Measurements from ENCODE around the gene RIPOR2.

RIPOR2 gene

DNA sequence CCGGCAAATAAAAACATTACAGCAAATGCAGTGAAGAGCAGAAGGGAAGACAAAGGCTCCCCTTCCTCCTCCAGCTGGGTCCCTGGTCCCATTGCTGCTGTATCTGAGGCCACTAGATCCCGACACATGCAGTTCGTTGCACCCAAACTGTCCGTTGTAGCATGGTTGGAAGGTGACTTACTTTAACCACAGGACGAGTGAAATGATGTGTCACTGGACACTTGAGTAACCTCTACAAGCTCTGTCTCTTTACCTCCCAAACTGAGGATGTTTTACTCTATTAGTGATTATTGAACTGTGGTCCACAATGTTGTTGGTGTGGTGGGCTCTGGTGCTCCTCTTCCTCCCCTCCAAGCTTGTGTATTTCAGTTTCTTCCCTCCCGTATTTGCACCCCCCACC lies 90.9 kb downstream of the RIPOR2 start:
- Histone ChIP-seq H3K4me3 (ENCODE audit: low read depth, low read length) (no peak overlapping the region), H3K36me3 (replicated peaks) (no peaks in the 10 kb centered on the region), H3K27ac (no peak overlapping the region), H3K27me3 (replicated peaks) (no peaks in the 10 kb centered on the region)
- TF ChIP-seq, protein P1, sequence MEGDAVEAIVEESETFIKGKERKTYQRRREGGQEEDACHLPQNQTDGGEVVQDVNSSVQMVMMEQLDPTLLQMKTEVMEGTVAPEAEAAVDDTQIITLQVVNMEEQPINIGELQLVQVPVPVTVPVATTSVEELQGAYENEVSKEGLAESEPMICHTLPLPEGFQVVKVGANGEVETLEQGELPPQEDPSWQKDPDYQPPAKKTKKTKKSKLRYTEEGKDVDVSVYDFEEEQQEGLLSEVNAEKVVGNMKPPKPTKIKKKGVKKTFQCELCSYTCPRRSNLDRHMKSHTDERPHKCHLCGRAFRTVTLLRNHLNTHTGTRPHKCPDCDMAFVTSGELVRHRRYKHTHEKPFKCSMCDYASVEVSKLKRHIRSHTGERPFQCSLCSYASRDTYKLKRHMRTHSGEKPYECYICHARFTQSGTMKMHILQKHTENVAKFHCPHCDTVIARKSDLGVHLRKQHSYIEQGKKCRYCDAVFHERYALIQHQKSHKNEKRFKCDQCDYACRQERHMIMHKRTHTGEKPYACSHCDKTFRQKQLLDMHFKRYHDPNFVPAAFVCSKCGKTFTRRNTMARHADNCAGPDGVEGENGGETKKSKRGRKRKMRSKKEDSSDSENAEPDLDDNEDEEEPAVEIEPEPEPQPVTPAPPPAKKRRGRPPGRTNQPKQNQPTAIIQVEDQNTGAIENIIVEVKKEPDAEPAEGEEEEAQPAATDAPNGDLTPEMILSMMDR (IDR thresholded peaks at IDR 0.05; ENCODE audit: low read depth, low read length, missing control alignments): no peak
- no peak for DNase-seq
- in situ Hi-C loops (cut with HindIII; ENCODE audit: low pct_ligation_motif_present, low sequenced_read_pairs): no loop called here

DNA sequence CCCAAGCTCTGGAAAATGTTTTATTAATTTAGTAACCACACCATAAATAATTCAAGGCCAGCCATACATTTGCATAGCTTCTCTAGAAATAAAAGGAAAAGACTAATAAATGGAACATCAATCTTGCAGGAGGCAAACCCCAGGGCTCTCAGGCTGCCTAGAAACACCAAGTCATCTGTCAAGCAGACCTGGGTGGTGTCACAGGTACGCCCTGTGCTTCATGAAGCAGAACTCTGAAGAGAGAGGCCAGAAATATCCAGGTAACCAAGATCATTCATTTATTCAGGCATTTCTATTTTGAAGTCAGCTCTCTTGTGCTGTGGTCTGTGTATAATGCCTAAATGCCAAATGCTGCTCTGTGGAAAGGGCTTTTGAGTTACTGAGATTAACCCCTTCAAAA lies 91.7 kb downstream of the RIPOR2 start:
- Histone ChIP-seq H3K36me3 (replicated peaks) (no peaks in the 10 kb centered on the region), H3K27ac (no peak overlapping the region), H3K4me3 (ENCODE audit: low read depth, low read length) (no peak overlapping the region), H3K27me3 (replicated peaks) (no peaks in the 10 kb centered on the region)
- in situ Hi-C loops (cut with HindIII; ENCODE audit: low pct_ligation_motif_present, low sequenced_read_pairs): no loop called here
- DNase-seq: no peak
- TF ChIP-seq, protein P1 (IDR thresholded peaks at IDR 0.05; ENCODE audit: low read depth, low read length, missing control alignments): no peak

GRCh38 chr6:24840187-24840586 lies 95.6 kb downstream of the RIPOR2 start:
- H3K36me3 ChIP-seq (replicated peaks): no peaks in the 10 kb centered on the region
- no peak overlapping the region for H3K27ac ChIP-seq
- in situ Hi-C loops (cut with HindIII; ENCODE audit: low pct_ligation_motif_present, low sequenced_read_pairs): no loop called here

DNA sequence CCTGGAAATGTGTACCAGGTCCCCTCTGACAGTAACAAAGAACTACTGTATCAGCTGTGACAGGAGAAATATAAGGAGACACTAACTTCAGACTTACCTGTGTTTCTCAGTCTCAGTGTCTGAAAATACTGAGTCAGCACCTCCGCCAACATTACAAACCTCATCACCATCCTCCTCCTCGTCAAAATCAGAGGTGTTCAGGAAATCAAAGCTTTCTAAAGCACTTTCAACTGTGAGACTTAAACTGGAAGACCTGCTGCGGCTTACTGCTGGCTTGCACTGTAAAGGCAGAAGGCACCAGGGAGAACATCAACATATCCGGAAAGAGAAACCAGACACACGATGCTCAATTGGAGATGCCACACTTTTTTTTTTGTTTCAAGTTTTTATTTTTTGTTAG lies 96.8 kb downstream of the RIPOR2 start:
- no peaks in the 10 kb centered on the region for H3K27me3 ChIP-seq (replicated peaks)
- no peak overlapping the region for H3K27ac ChIP-seq
- no peak for DNase-seq
- TF ChIP-seq, protein P1 (IDR thresholded peaks at IDR 0.05; ENCODE audit: low read depth, low read length, missing control alignments): no peak
- no peaks in the 10 kb centered on the region for H3K36me3 ChIP-seq (replicated peaks)
- no peak overlapping the region for H3K4me3 ChIP-seq (ENCODE audit: low read depth, low read length)
- in situ Hi-C loops (cut with HindIII; ENCODE audit: low pct_ligation_motif_present, low sequenced_read_pairs): no loop called here

More at GRCh38 chr6:24840187-24840586, 95.6 kb downstream of the RIPOR2 start:
- DNase-seq: no peak
- Histone ChIP-seq H3K4me3 (ENCODE audit: low read depth, low read length) (no peak overlapping the region), H3K27me3 (replicated peaks) (no peaks in the 10 kb centered on the region)
- TF ChIP-seq, protein P1 (IDR thresholded peaks at IDR 0.05; ENCODE audit: low read depth, low read length, missing control alignments): no peak

GRCh38 chr6:24838081-24838480 lies 97.7 kb downstream of the RIPOR2 start:
- H3K27me3 ChIP-seq (replicated peaks): no peaks in the 10 kb centered on the region
- TF ChIP-seq, protein P1 (IDR thresholded peaks at IDR 0.05; ENCODE audit: low read depth, low read length, missing control alignments): no peak
- in situ Hi-C loops (cut with HindIII; ENCODE audit: low pct_ligation_motif_present, low sequenced_read_pairs): no loop called here

DNA sequence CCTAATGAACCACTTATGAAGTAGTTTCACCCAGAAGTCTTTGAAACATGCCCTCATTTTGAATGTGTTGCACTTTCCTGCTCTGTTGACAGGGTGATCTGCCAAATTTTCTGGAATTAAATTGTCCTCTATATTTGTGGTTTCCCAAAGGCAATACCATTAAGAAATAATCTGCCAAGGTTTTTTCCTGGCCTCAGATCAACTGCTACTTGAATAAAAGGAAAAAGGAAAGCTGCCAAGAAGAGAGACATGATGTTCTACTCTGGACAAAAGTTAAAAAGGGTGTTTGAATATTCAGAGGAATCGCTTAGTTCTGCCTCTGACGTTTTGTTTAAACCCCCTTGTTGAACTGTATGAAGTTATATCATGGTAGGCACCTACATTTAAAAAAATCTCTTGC lies 99.7 kb downstream of the RIPOR2 start:
- no peak for DNase-seq

More at GRCh38 chr6:24838081-24838480, 97.7 kb downstream of the RIPOR2 start:
- DNase-seq: no peak
- H3K36me3 ChIP-seq (replicated peaks): no peaks in the 10 kb centered on the region
- H3K4me3 ChIP-seq (ENCODE audit: low read depth, low read length): no peak overlapping the region
- H3K27ac ChIP-seq: no peak overlapping the region

More for the DNA sequence above, 99.7 kb downstream of the RIPOR2 start:
- no peaks in the 10 kb centered on the region for H3K27me3 ChIP-seq (replicated peaks)
- in situ Hi-C loops (cut with HindIII; ENCODE audit: low pct_ligation_motif_present, low sequenced_read_pairs): no loop called here
- H3K27ac ChIP-seq: no peak overlapping the region
- TF ChIP-seq, protein P1 (IDR thresholded peaks at IDR 0.05; ENCODE audit: low read depth, low read length, missing control alignments): no peak
- H3K36me3 ChIP-seq (replicated peaks): no peaks in the 10 kb centered on the region
- no peak overlapping the region for H3K4me3 ChIP-seq (ENCODE audit: low read depth, low read length)
